Esophagus squamous epithelium (tissue), 4 donors: Measurements from ENCODE around the gene SUSD6.

Source experiments
- CTCF ChIP-seq, 6 experiments: fragments of 450-650 bp in 4 of 6; fragments of 200-600 bp in 2 of 6; sonication (generic) in 2 of 6; IDR thresholded peaks; one replicate each; pipeline ENCODE4 v1.5.1; 2016 to 2019; ENCODE audit warnings: antibody characterized with exemption in 6 of 6, mild to moderate bottlenecking in 4 of 6, moderate library complexity in 4 of 6
- POLR2A ChIP-seq, 4 donors: fragments of 450-650 bp; IDR thresholded peaks; one replicate each; pipeline ENCODE4 v1.6.1; 2017; ENCODE audit warnings: antibody characterized with exemption in 4 of 4, mild to moderate bottlenecking in 4 of 4, moderate library complexity in 3 of 4

DNA sequence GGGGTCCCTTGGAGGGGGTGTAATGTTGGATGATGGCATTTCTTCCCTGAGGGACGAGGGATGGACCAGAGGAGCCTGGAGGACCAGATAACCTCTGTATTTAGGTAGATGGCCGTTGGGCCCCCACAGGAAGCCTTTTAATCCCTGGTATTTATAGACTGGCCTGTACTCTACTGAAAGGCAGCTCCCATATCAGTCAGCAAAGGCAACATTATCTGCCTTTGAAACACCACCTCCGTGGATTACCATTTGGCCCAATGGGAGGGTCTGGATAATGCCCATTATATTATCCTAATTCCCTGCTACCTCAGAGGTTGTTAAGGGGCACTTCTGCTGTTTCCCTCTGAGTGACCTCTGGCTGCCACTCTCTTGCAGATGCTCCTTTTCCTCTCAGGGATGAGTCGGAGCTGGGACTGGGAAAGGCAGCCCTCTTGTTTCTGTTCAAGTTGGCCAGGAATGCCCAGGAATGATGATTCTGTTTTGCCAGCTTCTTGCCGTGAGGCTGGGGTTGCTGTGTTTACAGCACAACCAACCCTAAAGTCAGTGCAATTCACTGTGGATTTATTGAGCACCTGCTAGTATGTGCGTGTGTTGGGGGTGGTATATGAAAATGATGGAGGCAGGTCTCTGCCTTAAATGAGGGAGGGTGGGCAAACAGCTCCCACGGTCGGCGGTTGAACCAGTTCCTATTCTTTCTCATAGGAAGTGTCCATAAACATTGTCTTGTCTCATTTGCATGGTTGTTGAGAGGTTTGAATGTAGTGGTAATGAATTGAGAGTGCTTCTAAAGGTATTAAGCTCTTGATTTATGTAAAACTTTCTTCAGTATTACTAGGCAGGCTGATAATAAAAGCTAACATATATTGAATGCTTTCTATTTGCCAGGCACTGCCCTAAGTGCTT is 18.1 kb downstream of the SUSD6 start:
- TF ChIP-seq CTCF (IDR thresholded peaks at IDR 0.05): no peak
- TF ChIP-seq POLR2A (IDR thresholded peaks at IDR 0.05): no peak
